ENCODE results near the gene RBMS3. TPM values are rescaled to one million over a fixed set of nuclear protein-coding genes. Genes with fewer than 3 reads are reported as not detected.

RBMS3 gene
- total RNA-seq, 1 experiment from 2014 or later, result 7.4 TPM

DNA sequence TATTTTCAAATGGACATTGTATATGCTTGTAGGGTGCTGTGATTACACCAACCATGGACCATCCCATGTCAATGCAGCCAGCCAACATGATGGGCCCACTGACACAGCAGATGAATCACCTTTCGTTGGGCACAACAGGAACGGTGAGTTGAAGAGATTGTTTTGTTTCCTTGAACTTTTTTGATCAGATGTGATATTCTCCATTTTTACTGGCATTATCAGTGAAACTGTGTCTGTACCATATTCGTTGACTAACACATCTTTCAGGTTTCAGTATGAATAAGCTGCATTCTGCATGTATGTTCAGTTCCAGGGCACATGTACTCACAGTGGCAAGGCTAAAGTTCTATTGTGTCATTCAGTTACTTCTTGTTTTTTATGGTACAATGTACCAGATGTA is 655.2 kb downstream of the RBMS3 start:
- Mint-ChIP-seq H3K36me3 (ENCODE audit: insufficient read depth, unreplicated experiment) (peaks cover 8% of the 10 kb centered on the region), H3K4me3 (ENCODE audit: unreplicated experiment) (no peak overlapping the region), H3K4me1 (ENCODE audit: low read depth, unreplicated experiment) (peaks cover 14% of the 10 kb centered on the region), H3K27ac (ENCODE audit: unreplicated experiment) (no peak overlapping the region), H3K9me3 (ENCODE audit: unreplicated experiment) (no peaks in the 10 kb centered on the region), H3K27me3 (ENCODE audit: insufficient read depth, unreplicated experiment) (no peaks in the 10 kb centered on the region)
- ChIA-PET CTCF (no interaction called here), POLR2A (no interaction called here)
- Histone ChIP-seq H3K27me3 (replicated peaks; ENCODE audit: control insufficient read depth, insufficient read depth, low read length) (no peaks in the 10 kb centered on the region), H3K4me3 (ENCODE audit: low read depth, low read length) (no peak overlapping the region), H3K36me3 (ENCODE audit: control insufficient read depth, insufficient read depth, low read length) (no peaks in the 10 kb centered on the region), H3K9me3 (no peaks in the 10 kb centered on the region), H3K4me1 (peaks cover 1% of the 10 kb centered on the region; the same call in 1 of the 2 replicates)
- intact Hi-C loops (cut with micrococcal nuclease; ENCODE audit: unreplicated experiment), result no loop called here
- TF ChIP-seq, protein P1, sequence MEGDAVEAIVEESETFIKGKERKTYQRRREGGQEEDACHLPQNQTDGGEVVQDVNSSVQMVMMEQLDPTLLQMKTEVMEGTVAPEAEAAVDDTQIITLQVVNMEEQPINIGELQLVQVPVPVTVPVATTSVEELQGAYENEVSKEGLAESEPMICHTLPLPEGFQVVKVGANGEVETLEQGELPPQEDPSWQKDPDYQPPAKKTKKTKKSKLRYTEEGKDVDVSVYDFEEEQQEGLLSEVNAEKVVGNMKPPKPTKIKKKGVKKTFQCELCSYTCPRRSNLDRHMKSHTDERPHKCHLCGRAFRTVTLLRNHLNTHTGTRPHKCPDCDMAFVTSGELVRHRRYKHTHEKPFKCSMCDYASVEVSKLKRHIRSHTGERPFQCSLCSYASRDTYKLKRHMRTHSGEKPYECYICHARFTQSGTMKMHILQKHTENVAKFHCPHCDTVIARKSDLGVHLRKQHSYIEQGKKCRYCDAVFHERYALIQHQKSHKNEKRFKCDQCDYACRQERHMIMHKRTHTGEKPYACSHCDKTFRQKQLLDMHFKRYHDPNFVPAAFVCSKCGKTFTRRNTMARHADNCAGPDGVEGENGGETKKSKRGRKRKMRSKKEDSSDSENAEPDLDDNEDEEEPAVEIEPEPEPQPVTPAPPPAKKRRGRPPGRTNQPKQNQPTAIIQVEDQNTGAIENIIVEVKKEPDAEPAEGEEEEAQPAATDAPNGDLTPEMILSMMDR (IDR thresholded peaks at IDR 0.05; ENCODE audit: insufficient read depth in 1 of 2, low read depth in 1 of 2, low read length in 1 of 2, severe bottlenecking in 1 of 2, unreplicated experiment in 1 of 2), result no peak
- no peak for DNase-seq
- BruUV-seq (replicated peaks), result no TSS peak

DNA sequence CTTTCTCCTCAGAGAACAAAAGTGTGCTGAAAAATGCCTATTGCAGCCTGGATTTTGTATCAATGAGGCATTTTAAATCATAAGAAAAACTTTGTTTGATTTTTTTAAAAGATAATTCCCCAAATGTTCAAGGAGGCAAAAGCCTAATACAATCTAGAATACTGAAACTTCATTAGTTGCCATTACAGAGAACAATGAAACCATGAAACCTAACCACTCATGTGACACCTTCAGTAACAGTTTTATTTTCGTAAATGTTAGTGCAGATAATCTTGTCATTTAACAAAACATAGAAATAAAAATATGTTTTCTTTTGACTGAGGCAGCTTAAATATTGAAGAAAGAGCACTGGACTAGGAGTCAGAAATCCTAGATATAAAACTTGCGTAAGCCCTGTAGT is 655.9 kb downstream of the RBMS3 start:
- peaks cover 8% of the 10 kb centered on the region for H3K36me3 Mint-ChIP-seq (ENCODE audit: insufficient read depth, unreplicated experiment)
- no peak overlapping the region for H3K4me3 Mint-ChIP-seq (ENCODE audit: unreplicated experiment)
- POLR2A ChIA-PET, result no interaction called here
- H3K27ac Mint-ChIP-seq (ENCODE audit: unreplicated experiment), result no peak overlapping the region
- TF ChIP-seq, protein P1 (IDR thresholded peaks at IDR 0.05; ENCODE audit: insufficient read depth in 1 of 2, low read depth in 1 of 2, low read length in 1 of 2, severe bottlenecking in 1 of 2, unreplicated experiment in 1 of 2), result no peak
- BruUV-seq (replicated peaks), result no TSS peak
- intact Hi-C loops (cut with micrococcal nuclease; ENCODE audit: unreplicated experiment), result no loop called here
- H3K4me1 Mint-ChIP-seq (ENCODE audit: low read depth, unreplicated experiment), result peaks cover 15% of the 10 kb centered on the region
- no peak for DNase-seq
- H3K9me3 ChIP-seq, result no peaks in the 10 kb centered on the region
- no peaks in the 10 kb centered on the region for H3K36me3 ChIP-seq (ENCODE audit: control insufficient read depth, insufficient read depth, low read length)
- peaks cover 3% of the 10 kb centered on the region; the same call in 1 of the 2 replicates for H3K4me1 ChIP-seq
- no peaks in the 10 kb centered on the region for H3K27me3 ChIP-seq (replicated peaks; ENCODE audit: control insufficient read depth, insufficient read depth, low read length)
- H3K4me3 ChIP-seq (ENCODE audit: low read depth, low read length), result no peak overlapping the region
- no peaks in the 10 kb centered on the region for H3K9me3 Mint-ChIP-seq (ENCODE audit: unreplicated experiment)
- H3K27me3 Mint-ChIP-seq (ENCODE audit: insufficient read depth, unreplicated experiment), result no peaks in the 10 kb centered on the region
- CTCF ChIA-PET, result no interaction called here

DNA sequence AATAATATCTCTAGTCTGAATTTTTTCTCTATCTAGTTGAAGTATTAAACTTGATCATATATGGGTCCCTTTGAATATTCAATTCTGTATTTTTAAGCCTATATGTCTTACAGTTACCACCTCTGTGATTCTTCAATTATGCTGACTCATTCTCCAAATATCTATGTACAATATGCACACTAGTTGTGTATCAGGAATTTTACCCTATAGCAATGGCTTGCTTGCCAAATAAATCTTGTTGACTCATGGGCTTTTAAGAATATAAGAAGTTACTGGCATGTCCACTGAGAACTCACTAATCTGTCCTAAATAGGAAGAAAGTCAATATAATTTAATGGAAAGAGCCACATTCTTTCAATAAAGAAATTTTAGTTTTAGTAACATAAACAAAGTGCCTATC is 656.3 kb downstream of the RBMS3 start:
- Histone ChIP-seq H3K4me1 (peaks cover 3% of the 10 kb centered on the region; the same call in 1 of the 2 replicates), H3K9me3 (no peaks in the 10 kb centered on the region), H3K27me3 (replicated peaks; ENCODE audit: control insufficient read depth, insufficient read depth, low read length) (no peaks in the 10 kb centered on the region), H3K4me3 (ENCODE audit: low read depth, low read length) (no peak overlapping the region), H3K36me3 (ENCODE audit: control insufficient read depth, insufficient read depth, low read length) (no peaks in the 10 kb centered on the region)
- POLR2A ChIA-PET, result no interaction called here
- peaks cover 17% of the 10 kb centered on the region for H3K4me1 Mint-ChIP-seq (ENCODE audit: low read depth, unreplicated experiment)
- H3K36me3 Mint-ChIP-seq (ENCODE audit: insufficient read depth, unreplicated experiment), result peaks cover 8% of the 10 kb centered on the region
- TF ChIP-seq, protein P1 (IDR thresholded peaks at IDR 0.05; ENCODE audit: insufficient read depth in 1 of 2, low read depth in 1 of 2, low read length in 1 of 2, severe bottlenecking in 1 of 2, unreplicated experiment in 1 of 2), result no peak
- BruUV-seq (replicated peaks), result no TSS peak
- H3K9me3 Mint-ChIP-seq (ENCODE audit: unreplicated experiment), result no peaks in the 10 kb centered on the region
- intact Hi-C loops (cut with micrococcal nuclease; ENCODE audit: unreplicated experiment), result no loop called here
- H3K27me3 Mint-ChIP-seq (ENCODE audit: insufficient read depth, unreplicated experiment), result no peaks in the 10 kb centered on the region
- DNase-seq, result no peak
- no peak overlapping the region for H3K27ac Mint-ChIP-seq (ENCODE audit: unreplicated experiment)
- CTCF ChIA-PET, result no interaction called here
- H3K4me3 Mint-ChIP-seq (ENCODE audit: unreplicated experiment), result no peak overlapping the region

Measured in Caco-2 (cell line).